HepG2 (cell line): ENCODE data around the gene BABAM2. TPM values are rescaled to one million over a fixed set of nuclear protein-coding genes. Genes with fewer than 3 reads are reported as not detected.

Experiments
- DMAP1 ChIP-seq: IDR thresholded peaks from 2 replicates; pipeline ENCODE4 v1.6.1; 2016
- ELF3 ChIP-seq: IDR thresholded peaks from 2 replicates; pipeline ENCODE4 v1.6.1; 2016; ENCODE audit warnings: missing genetic modification reagents, missing compliant biosample characterization
- RXRB ChIP-seq: IDR thresholded peaks from 2 replicates; pipeline ENCODE4 v1.6.1; 2016; ENCODE audit warnings: borderline replicate concordance, missing genetic modification reagents, missing compliant biosample characterization
- ZBTB3 ChIP-seq: sonication (generic); formaldehyde crosslinking; IDR thresholded peaks from 2 replicates; pipeline ENCODE4 v1.4.0; 2020; ENCODE audit warnings: low read depth, mild to moderate bottlenecking, moderate library complexity, missing genetic modification reagents, borderline replicate concordance
- ZNF3 ChIP-seq: IDR thresholded peaks from 2 replicates; pipeline ENCODE4 v1.7.0; 2017; ENCODE audit warnings: inconsistent platforms
- ZNF331 ChIP-seq: sonication (generic); formaldehyde crosslinking; IDR thresholded peaks from 2 replicates; pipeline ENCODE4 v1.4.0; 2020; ENCODE audit warnings: missing genetic modification reagents
- ZNF407 ChIP-seq: sonication (generic); formaldehyde crosslinking; IDR thresholded peaks from one replicate; pipeline ENCODE4 v1.5.1; 2020; ENCODE audit warnings: mild to moderate bottlenecking, missing genetic modification reagents; ENCODE audit errors: not compliant biosample characterization
- ZNF512 ChIP-seq: sonication (generic); formaldehyde crosslinking; IDR thresholded peaks from 2 replicates; pipeline ENCODE4 v1.4.0; 2020; ENCODE audit warnings: mild to moderate bottlenecking, missing genetic modification reagents
- ZNF557 ChIP-seq: sonication (generic); formaldehyde crosslinking; IDR thresholded peaks from 2 replicates; pipeline ENCODE4 v1.4.0; 2020; ENCODE audit warnings: missing genetic modification reagents
- ZNF678 ChIP-seq: sonication (generic); formaldehyde crosslinking; IDR thresholded peaks from 2 replicates; pipeline ENCODE4 v1.4.0; 2020; ENCODE audit warnings: mild to moderate bottlenecking, missing genetic modification reagents
- polyA plus RNA-seq, 8 experiments: library from polyadenylated mRNA; depleted of rRNA in 3 of 8; stranded (reverse) in 7 of 8; unstranded in 1 of 8; fragments of >200 nt; fragmentation: Illumina TruSeq in 4 of 8; extraction: Trizol in 4 of 8; gene quantifications; 2 replicates each; pipeline versions ENCODE4 v1.2.1 to v1.2.3, GENCODE V29; 2011 to 2016; ENCODE audit warnings: low read depth in 4 of 8, missing spikeins in 1 of 8, mixed read lengths in 1 of 8; ENCODE audit not compliant: insufficient read depth in 1 of 8
- total RNA-seq, 5 experiments: library from RNA; depleted of rRNA; stranded (reverse); fragments of >200 nt; fragmentation: Illumina TruSeq; extraction: Trizol; gene quantifications; 2 replicates each; pipeline ENCODE4 v1.2.3, GENCODE V29; 2016; ENCODE audit warnings: low read depth in 1 of 5

BABAM2 gene
- total and polyA plus RNA-seq, 2 of the 13 experiments (the other 11 are each of a cell fraction or from before 2014, with no cell fraction given): 24.9 to 28.0 TPM

- no peak for TF ChIP-seq ZNF512 (CRISPR knock-in tag)
- no peak for TF ChIP-seq RXRB (CRISPR knock-in tag)
- no peak for TF ChIP-seq ZNF407
- no peak for TF ChIP-seq ZBTB3 (CRISPR knock-in tag)
- no peak for TF ChIP-seq DMAP1 (CRISPR knock-in tag)
- no peak for TF ChIP-seq ZNF3 (CRISPR knock-in tag)
- no peak for TF ChIP-seq ZNF557 (CRISPR knock-in tag)
- no peak for TF ChIP-seq ZNF678
- TF ChIP-seq ZNF331 (CRISPR knock-in tag): no peak
- TF ChIP-seq ELF3 (CRISPR knock-in tag): no peak
These were observed 131.4 kb downstream of the BABAM2 start (continued) for GRCh38 chr2:28021898-28022297.
